WTC11 (cell line): Measurements from ENCODE around the gene FATE1. TPM values are rescaled to one million over a fixed set of nuclear protein-coding genes. Genes with fewer than 3 reads are reported as not detected.

ENCODE experiments used
- ATAC-seq: fragments of 200-7000 bp; cut with Tn5 transposase; 2 replicates; pipeline ENCODE4 v1.10.0; 2021; ENCODE audit warnings: mild to moderate bottlenecking, moderate library complexity
- CTCF ChIA-PET: fragments of 300-600 bp; sonication (Branson Sonifier 250); formaldehyde crosslinking; loops from one replicate; lab custom pipeline; 2021; ENCODE audit warnings: antibody characterized with exemption; lab: Charles Lee
- POLR2A ChIA-PET: fragments of 350-600 bp; sonication (Branson Sonifier 250); formaldehyde crosslinking; loops from one replicate; lab custom pipeline; 2021; ENCODE audit warnings: antibody characterized with exemption; lab: Charles Lee
- DNase-seq: peaks from one replicate; pipeline ENCODE4 v3.0.0; 2021; ENCODE audit warnings: low spot score
- H3K27ac Mint-ChIP-seq: 2 replicates; pipeline ENCODE4 v1.8.0; 2021; ENCODE audit warnings: mixed read lengths
- H3K27me3 Mint-ChIP-seq: 2 replicates; pipeline ENCODE4 v1.8.0; 2021; ENCODE audit warnings: low read depth, mild to moderate bottlenecking, moderate library complexity, mixed read lengths
- H3K36me3 Mint-ChIP-seq: 2 replicates; pipeline ENCODE4 v1.8.0; 2021; ENCODE audit warnings: mixed read lengths
- H3K4me1 Mint-ChIP-seq: 2 replicates; pipeline ENCODE4 v1.8.0; 2022; ENCODE audit warnings: mixed read lengths
- H3K4me3 Mint-ChIP-seq: 2 replicates; pipeline ENCODE4 v1.8.0; 2021; ENCODE audit warnings: mild to moderate bottlenecking, moderate library complexity, mixed read lengths
- H3K9me3 Mint-ChIP-seq: 2 replicates; pipeline ENCODE4 v1.8.0; 2021; ENCODE audit warnings: mixed read lengths
- AFF4 ChIP-seq: sonication (generic); formaldehyde crosslinking; IDR thresholded peaks from 2 replicates; pipeline ENCODE4 v1.8.1; 2023; ENCODE audit warnings: mild to moderate bottlenecking, missing genetic modification reagents, borderline replicate concordance
- ATF1 ChIP-seq: sonication (generic); formaldehyde crosslinking; IDR thresholded peaks from 2 replicates; pipeline ENCODE4 v1.8.1; 2023; ENCODE audit warnings: mild to moderate bottlenecking, moderate library complexity, missing genetic modification reagents
- ATF6 ChIP-seq: sonication (generic); formaldehyde crosslinking; IDR thresholded peaks from 2 replicates; pipeline ENCODE4 v1.8.1; 2023; ENCODE audit warnings: mild to moderate bottlenecking, missing genetic modification reagents
- CBFB ChIP-seq: sonication (generic); formaldehyde crosslinking; IDR thresholded peaks from 2 replicates; pipeline ENCODE4 v1.8.1; 2022; ENCODE audit warnings: mild to moderate bottlenecking, low read depth, missing genetic modification reagents
- ERG ChIP-seq: fragments of 250-450 bp; sonication (Bioruptor Pico); IDR thresholded peaks from 2 replicates; pipeline ENCODE4 v1.8.0; 2021; ENCODE audit warnings: mild to moderate bottlenecking
- ETV6 ChIP-seq: sonication (generic); formaldehyde crosslinking; IDR thresholded peaks from 2 replicates; pipeline ENCODE4 v1.8.1; 2022; ENCODE audit warnings: mild to moderate bottlenecking, missing genetic modification reagents
- GABPB1 ChIP-seq: sonication (generic); formaldehyde crosslinking; IDR thresholded peaks from 2 replicates; pipeline ENCODE4 v1.8.1; 2023; ENCODE audit warnings: mild to moderate bottlenecking, missing genetic modification reagents
- GTF2I ChIP-seq: fragments of 250-450 bp; sonication (Bioruptor Pico); conservative IDR thresholded peaks from 2 replicates; pipeline ENCODE4 v1.4.0; 2021; ENCODE audit warnings: mild to moderate bottlenecking
- KAT7 ChIP-seq: sonication (generic); formaldehyde crosslinking; IDR thresholded peaks from 2 replicates; pipeline ENCODE4 v1.8.1; 2023; ENCODE audit warnings: missing genetic modification reagents, mild to moderate bottlenecking, borderline replicate concordance
- NFATC4 ChIP-seq: fragments of 250-450 bp; sonication (Bioruptor Pico); IDR thresholded peaks from 2 replicates; pipeline ENCODE4 v1.9.0; 2021; ENCODE audit warnings: mild to moderate bottlenecking
- NFE2L1 ChIP-seq: sonication (generic); formaldehyde crosslinking; IDR thresholded peaks from 2 replicates; pipeline ENCODE4 v1.8.1; 2023; ENCODE audit warnings: missing genetic modification reagents
- NFYB ChIP-seq: sonication (generic); formaldehyde crosslinking; conservative IDR thresholded peaks from 2 replicates; pipeline ENCODE4 v1.8.0; 2022; ENCODE audit warnings: low read depth, missing genetic modification reagents
- OVOL2 ChIP-seq: fragments of 250-450 bp; sonication (Bioruptor Pico); IDR thresholded peaks from 2 replicates; pipeline ENCODE4 v1.9.0; 2021; ENCODE audit warnings: mild to moderate bottlenecking, borderline replicate concordance
- RELA ChIP-seq: sonication (generic); formaldehyde crosslinking; IDR thresholded peaks from 2 replicates; pipeline ENCODE4 v1.8.1; 2022; ENCODE audit warnings: missing genetic modification reagents, mild to moderate bottlenecking, borderline replicate concordance
- RORB ChIP-seq: fragments of 250-450 bp; sonication (Bioruptor Pico); IDR thresholded peaks from 2 replicates; pipeline ENCODE4 v1.9.0; 2021; ENCODE audit warnings: mild to moderate bottlenecking
- TEAD1 ChIP-seq: sonication (generic); formaldehyde crosslinking; IDR thresholded peaks from 2 replicates; pipeline ENCODE4 v1.8.0; 2022; ENCODE audit warnings: mild to moderate bottlenecking, missing genetic modification reagents
- USF2 ChIP-seq: sonication (generic); formaldehyde crosslinking; IDR thresholded peaks from 2 replicates; pipeline ENCODE4 v1.8.1; 2023; ENCODE audit warnings: mild to moderate bottlenecking, missing genetic modification reagents, moderate library complexity
- ZBTB21 ChIP-seq: sonication (generic); formaldehyde crosslinking; IDR thresholded peaks from 2 replicates; pipeline ENCODE4 v1.8.1; 2023; ENCODE audit warnings: mild to moderate bottlenecking, missing genetic modification reagents, borderline replicate concordance
- ZNF121 ChIP-seq: sonication (generic); formaldehyde crosslinking; IDR thresholded peaks from 2 replicates; pipeline ENCODE4 v1.8.0; 2023; ENCODE audit warnings: missing genetic modification reagents
- ZNF219 ChIP-seq: sonication (generic); formaldehyde crosslinking; IDR thresholded peaks from 2 replicates; pipeline ENCODE4 v1.8.0; 2023; ENCODE audit warnings: missing genetic modification reagents, mild to moderate bottlenecking, borderline replicate concordance
- ZNF263 ChIP-seq: sonication (generic); formaldehyde crosslinking; IDR thresholded peaks from 2 replicates; pipeline ENCODE4 v1.8.1; 2022; ENCODE audit warnings: low read depth, mild to moderate bottlenecking, moderate library complexity, missing genetic modification reagents
- ZNF317 ChIP-seq: sonication (generic); formaldehyde crosslinking; IDR thresholded peaks from 2 replicates; pipeline ENCODE4 v1.8.1; 2023; ENCODE audit warnings: low read depth, mild to moderate bottlenecking, moderate library complexity, missing genetic modification reagents, borderline replicate concordance
- total RNA-seq: library from RNA; stranded (reverse); gene quantifications from 3 replicates; pipeline ENCODE4 v1.2.3, GENCODE V29; 2021

The FATE1 gene
- total RNA-seq, 1 experiment from 2014 or later = not detected

GRCh38 chrX:151745651-151746050 is 29.8 kb downstream of the FATE1 start (continued):
- TF ChIP-seq RORB = no peak
- no peak for TF ChIP-seq ATF6
- TF ChIP-seq NFYB = no peak
- TF ChIP-seq ETV6 (CRISPR knock-in tag) = no peak
- no peak for TF ChIP-seq ZNF317 (CRISPR knock-in tag)
- TF ChIP-seq ZNF121 (CRISPR knock-in tag) = no peak
- TF ChIP-seq TEAD1 (CRISPR knock-in tag) = no peak
- no peak for TF ChIP-seq ERG (CRISPR knock-in tag)
- no peak for TF ChIP-seq USF2
- no peak for TF ChIP-seq OVOL2 (CRISPR knock-in tag)
- TF ChIP-seq, all 79 proteins: peak for 0

- no peaks in the 10 kb centered on the region for H3K36me3 Mint-ChIP-seq
- 0 out of 2 replicates have a peak, but pooled peaks cover 4% of the 10 kb centered on the region for H3K9me3 Mint-ChIP-seq
- TF ChIP-seq ATF1 (CRISPR knock-in tag) (no peak), USF2 (no peak), KAT7 (CRISPR knock-in tag) (no peak), RORB (no peak), ZBTB21 (CRISPR knock-in tag) (no peak), ZNF219 (no peak), CBFB (CRISPR knock-in tag) (no peak)
- H3K27me3 Mint-ChIP-seq = no peaks in the 10 kb centered on the region
- ChIA-PET POLR2A (no interaction called here), CTCF (interaction anchor here (1.2 kb wide), 1 partner anchor 895 kb away, joined by 5 read pairs; no protein-coding TSS in a partner anchor)
- ATAC-seq (no peak), DNase-seq (no peak)
- H3K27ac Mint-ChIP-seq = no peak overlapping the region
- H3K4me3 Mint-ChIP-seq = no peak overlapping the region
- peaks cover 16% of the 10 kb centered on the region for H3K4me1 Mint-ChIP-seq
Observed at GRCh38 chrX:151746502-151746901, 30.7 kb downstream of the FATE1 start.

- no peak for ATAC-seq
- peaks cover 6% of the 10 kb centered on the region for H3K27me3 Mint-ChIP-seq
- ChIA-PET CTCF (interaction anchor here (0.8 to 3.0 kb wide), 6 partner anchors 21 to 891 kb away, joined by 3 to 11 read pairs (median 5); no protein-coding TSS in a partner anchor), POLR2A (no interaction called here)
- no peak overlapping the region for H3K4me3 Mint-ChIP-seq
- H3K9me3 Mint-ChIP-seq = no peaks in the 10 kb centered on the region
- no peak for DNase-seq
- H3K4me1 Mint-ChIP-seq = peaks cover 23% of the 10 kb centered on the region
- no peak overlapping the region for H3K27ac Mint-ChIP-seq
- no peaks in the 10 kb centered on the region for H3K36me3 Mint-ChIP-seq
- TF ChIP-seq AFF4 (no peak), ETV6 (CRISPR knock-in tag) (no peak), NFYB (no peak), NFE2L1 (CRISPR knock-in tag) (no peak), USF2 (no peak), RELA (CRISPR knock-in tag) (no peak), ZNF263 (CRISPR knock-in tag) (no peak), GTF2I (CRISPR knock-in tag) (no peak), OVOL2 (CRISPR knock-in tag) (no peak), ZNF219 (no peak), NFATC4 (CRISPR knock-in tag) (no peak), GABPB1 (CRISPR knock-in tag) (no peak)
Observed at GRCh38 chrX:151750511-151750910, 34.7 kb downstream of the FATE1 start.
